Inferior parietal cortex (tissue), 1 donor: Measurements from ENCODE around the gene NET1.
"Not testable (repeated sequence)": the region's sequence is repeated elsewhere in the genome, so short reads cannot be mapped to it uniquely, and the experiment has no call there.

Experiments used
- DNase-seq: peaks from one replicate; pipeline ENCODE4 v3.0.0-alpha.2; 2016; ENCODE audit errors: extremely low spot score

NET1 gene

GRCh38 chr10:5412277-5412941 lies at the start of gene NET1:
NET1 (plus strand) TSS chr10:5412557; CDS start chr10:5412693, 136 bp downstream.
- peak; percentile 94 for DNase-seq

DNA sequence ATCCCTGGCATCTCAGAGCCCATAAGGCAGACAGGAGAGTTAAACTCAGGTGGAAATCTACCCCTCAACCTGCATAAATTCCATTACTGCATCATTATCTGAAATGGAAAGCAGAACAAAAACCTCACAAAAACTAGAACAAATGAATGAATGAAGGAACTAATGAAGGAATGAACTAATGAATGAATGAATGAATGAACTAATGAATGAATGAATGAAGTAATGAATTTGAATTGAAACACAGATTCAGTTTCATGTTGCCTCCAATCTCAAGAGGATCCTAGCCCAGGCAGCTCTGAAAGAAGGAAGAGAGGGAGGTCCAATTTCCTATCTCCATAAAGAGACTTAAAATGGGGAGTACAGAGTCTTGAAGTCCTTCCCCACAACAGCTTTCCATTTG lies 49.5 kb upstream of the NET1 start:
- no peak for DNase-seq

DNA sequence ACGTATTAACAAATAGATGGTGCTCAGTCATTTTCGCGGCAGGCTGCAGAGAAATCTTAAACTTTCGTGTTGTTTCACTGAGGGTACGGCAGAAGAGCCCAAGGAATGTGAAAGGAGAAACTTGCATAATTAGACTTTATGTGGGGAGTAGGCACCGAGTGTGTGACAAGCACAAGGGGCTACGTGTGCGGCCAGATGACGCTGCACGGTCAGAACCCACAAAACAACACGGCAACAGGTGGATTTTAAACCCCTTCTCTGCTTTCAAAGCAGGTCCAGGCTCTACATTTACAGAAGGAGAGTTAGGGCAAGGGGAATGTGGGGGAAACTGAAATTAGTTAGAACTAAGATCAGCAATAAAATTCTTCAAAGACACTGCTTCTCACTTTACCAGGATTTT lies 48.0 kb upstream of the NET1 start:
- DNase-seq: no peak

DNA sequence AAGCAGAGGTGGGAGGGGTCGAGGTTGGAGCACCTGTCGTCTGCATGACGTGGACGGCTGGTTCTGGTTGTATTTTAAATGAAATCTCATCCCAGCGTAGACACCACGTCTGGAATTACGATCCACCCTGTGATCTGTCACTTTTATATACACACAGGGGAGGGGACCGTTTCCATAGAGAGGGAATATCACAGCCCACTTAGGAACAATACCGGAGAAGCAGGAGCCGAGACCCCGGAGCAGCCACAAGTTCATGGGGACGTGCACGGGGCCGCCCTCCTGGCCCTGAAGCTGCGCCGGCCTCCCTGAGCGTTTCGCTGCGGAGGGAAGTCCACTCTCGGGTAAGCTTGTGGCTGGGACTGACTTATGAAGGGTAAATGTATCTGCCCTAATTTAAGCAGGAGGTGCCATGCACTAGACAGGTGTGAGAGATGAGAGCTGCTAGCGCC lies 47.4 kb upstream of the NET1 start, which contains the start of gene UCN3:
TSS of gene UCN3 (plus strand) at position 77 of the 449 bp plus-strand sequence. CDS start 8,755 bp downstream, outside the sequence.
- DNase-seq: no peak

DNA sequence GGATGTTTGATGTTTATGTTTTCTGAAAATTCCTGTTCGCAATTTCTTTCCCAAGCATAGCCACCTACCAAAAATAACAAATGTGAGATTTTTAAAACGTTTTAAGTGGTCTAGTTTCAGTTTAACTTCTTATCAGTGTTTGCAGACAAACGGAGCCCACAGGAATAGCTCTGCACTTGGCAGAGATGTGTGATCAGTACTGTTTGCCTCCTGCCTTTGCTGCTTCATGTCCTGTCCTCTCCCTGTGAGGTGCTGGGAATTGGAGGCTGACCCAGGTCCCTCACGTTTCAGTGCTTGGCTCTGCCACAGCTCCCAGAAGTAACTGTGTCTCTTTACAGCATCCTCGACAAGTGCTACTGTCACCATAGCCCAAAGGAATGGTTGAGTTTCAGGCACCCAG lies 46.4 kb upstream of the NET1 start:
- DNase-seq: no peak

DNA sequence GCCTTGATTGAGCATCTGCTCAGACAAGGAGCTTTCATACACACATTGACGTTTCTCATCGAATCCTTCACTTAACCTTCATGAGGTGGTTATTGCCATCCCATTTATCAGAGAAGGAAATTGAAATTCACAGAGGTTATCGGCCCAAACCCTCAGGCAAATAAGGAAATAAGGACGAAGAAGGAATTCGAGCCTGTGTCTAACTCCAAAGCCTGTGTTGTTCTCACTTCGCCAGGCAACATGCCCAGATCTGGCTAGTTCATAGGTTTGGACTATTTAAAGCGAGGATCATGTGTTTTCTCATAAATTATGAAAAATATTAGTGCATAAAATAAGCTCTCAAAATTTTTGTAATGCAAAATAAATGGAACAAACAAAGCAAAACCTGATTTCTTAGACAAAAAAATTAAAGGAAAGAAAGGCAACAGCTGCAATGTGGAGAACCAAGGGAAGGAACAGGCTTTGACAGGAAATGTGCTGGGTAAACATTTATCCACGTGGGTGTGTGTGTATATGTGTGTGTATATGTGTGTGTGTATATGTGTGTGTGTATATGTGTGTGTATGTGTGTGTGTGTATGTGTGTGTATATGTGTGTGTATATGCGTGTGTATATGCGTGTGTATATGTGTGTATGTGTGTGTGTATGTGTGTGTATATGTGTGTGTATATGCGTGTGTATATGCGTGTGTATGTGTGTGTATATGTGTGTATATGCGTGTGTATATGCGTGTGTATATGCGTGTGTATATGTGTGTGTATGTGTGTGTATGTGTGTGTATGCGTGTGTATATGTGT lies 42.8 kb upstream of the NET1 start:
- no peak for DNase-seq

GRCh38 chr10:5370493-5371352 lies 41.6 kb upstream of the NET1 start:
- no peak for DNase-seq

DNA sequence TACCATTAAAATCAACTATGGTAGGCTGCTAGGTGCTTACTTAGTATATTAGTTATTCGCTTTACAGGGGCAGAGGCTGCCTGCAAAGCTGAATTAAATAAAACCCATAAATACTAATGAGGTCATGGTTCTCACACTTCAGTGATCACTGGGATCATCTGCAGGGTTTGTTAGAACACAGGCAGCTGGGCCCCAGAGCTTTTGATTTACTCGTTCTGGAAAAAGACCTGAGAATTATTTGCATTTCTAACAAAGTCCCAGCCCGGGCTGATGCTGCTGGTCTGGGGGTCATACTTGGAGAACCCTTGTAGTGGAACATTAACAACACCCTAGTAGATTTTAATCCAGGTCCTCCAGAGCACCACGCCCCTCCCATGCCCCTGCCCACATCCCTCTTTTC lies 39.0 kb upstream of the NET1 start:
- DNase-seq: no peak

GRCh38 chr10:5373891-5374611 lies 38.3 kb upstream of the NET1 start:
- no peak for DNase-seq

GRCh38 chr10:5376450-5376849 lies 35.9 kb upstream of the NET1 start:
- no peak for DNase-seq

DNA sequence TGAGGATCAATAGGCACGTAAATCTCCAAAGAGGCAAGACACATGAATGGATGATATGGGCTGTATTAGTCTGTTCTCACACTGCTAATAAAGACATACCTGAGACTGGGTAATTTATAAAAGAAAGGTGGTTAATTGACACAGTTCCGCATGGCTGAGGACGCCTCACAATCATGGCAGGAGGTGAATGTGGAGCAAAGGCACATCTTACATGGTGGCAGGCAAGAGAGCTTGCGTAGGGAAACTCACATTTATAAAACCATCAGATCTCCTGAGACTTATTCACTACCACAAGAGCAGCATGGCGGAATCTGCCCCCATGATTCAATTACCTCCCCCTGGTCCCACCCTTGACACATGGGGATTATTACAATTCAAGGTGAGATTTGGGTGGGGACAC lies 33.2 kb upstream of the NET1 start:
- DNase-seq: not testable (repeated sequence)

- not testable (repeated sequence) for DNase-seq
Observed at GRCh38 chr10:5380395-5380794, 32.0 kb upstream of the NET1 start.

DNA sequence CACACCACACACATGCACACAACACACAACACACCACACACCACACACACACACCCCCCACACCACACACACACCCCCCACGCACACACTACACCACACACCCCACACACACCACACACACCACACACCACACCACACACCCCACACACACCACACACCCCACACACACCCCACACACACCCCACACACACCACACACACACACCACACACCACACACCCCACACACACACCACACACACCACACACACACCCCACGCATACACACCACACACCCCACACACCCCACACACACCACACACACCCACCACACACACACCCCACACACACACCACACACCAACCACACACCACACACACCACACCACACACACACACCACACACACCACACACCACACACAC lies 31.2 kb upstream of the NET1 start:
- no peak for DNase-seq

DNA sequence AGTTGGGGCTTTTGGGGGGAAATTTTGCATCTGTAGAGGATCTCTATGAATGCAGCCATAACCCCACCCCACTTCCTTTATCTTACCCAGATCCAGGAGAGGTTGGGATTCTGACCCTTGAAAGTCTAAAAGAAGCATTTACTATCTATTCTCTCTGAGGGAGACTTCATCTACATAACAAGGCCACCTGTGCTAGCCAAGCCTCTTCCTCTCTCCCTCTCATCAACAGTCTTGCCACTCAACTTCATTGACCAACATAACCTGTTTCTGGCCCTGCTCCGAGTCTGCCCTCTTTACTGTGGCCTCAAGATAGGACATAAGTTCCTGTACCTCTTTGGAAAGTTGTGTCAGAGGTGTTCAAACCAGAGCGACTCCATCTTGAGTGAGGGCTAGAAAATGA lies 27.1 kb upstream of the NET1 start:
- DNase-seq: no peak

DNA sequence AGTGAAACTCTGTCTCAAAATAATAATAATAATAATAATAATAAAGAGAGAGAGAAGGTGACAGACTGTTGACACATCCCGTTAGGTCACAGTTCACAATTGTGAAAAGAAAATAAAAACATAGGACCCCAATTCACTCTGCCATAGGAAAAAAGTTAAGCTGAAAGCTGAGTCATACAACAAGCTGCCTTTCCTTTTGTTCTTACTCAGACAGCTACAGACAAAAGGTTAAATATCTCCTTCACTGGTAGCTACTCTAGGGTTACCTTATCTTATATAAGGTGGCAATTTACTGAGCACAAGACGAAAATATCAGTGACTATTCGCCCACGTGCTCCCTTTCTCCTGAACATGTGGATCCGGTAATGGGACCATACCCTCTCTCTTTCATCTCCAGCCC lies 25.2 kb upstream of the NET1 start:
- DNase-seq: no peak

- DNase-seq: no peak
Observed at GRCh38 chr10:5390607-5391205, 21.7 kb upstream of the NET1 start.

DNA sequence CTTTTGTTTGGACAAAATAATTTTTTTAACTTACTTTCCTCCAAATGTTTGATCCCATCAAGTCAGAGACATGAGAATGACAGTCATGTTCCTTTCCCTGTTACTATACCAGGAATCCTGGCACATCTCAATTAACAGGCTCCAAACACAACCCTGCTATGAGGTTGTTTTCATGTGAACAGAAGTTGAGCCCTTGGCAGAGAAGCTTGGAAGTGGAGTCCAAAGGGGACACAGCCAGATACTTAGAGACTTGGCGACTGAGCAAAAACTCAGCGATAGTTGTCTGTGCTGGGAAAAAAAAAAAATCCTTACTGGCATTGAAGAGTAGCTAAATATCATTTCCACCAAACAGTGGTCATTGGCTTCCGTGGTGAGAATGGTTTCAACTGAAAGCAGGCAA lies 20.6 kb upstream of the NET1 start:
- DNase-seq: no peak

DNA sequence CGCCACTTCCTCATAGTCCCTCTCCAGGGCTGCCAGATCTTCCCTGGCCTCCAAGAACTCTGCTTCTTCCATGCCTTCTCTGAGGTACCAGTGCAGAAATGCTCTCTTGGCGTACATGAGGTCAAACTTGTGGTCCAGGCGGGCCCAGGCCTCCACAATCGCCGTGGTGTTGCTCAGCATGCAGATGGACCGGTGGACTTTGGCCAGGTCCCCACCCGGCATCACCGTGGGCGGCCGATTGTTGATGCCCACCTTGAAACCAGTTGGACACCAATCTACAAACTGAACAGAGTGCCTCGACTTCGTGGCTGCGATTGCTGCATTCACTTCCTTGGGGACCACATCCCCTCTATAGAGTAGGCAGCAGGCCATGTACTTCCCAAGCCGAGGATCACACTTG lies 18.8 kb upstream of the NET1 start:
- no peak for DNase-seq

GRCh38 chr10:5395168-5395567 lies 17.2 kb upstream of the NET1 start:
- no peak for DNase-seq

DNA sequence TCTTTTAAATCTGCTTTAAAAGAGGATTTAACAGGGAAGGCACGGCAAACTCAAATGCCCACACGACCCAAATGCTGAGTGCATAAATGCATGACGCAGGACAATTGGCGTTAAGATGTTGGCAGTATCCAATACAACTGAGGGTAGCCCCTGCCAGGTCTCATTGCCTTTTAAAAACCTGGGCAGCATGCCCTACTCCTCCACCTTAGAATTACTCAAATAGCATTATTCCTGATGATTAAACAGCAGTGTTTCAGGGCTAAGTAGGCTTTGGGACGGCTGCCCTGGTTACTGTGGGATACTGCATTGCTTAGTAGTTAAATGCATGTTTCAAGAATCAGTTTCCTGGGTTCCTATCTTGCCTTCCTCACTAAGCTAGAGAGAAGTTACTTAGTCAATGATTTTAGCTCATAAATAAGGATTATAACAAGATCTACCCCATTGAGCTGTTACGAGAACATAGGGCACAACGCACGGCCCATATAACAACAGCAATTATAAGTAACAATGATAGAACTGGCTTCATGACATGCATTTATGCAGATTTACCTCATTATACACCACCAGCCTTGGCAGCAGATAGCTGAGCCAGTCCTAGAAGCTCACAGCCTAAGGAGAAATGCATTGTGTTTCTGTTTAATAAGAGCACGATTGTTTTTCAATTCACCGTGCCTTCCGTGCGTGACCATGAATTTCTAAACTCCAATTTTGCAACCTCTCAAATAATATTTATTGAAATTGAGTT lies 15.6 kb upstream of the NET1 start:
- DNase-seq: peak; percentile 56
